Measurements from ENCODE around the gene PFDN4. TPM values are rescaled to one million over a fixed set of nuclear protein-coding genes. Genes with fewer than 3 reads are reported as not detected.

PFDN4 gene
- total and polyA plus RNA-seq, 4 experiments from 2014 or later, result 15.2 to 70.7 (median 30.2) TPM

- Mint-ChIP-seq H3K27ac (peak overlapping the region; percentile 39 to 89 (median 81)), H3K36me3 (peaks cover 0 to 9% of the 10 kb centered on the region in 2 donors), H3K4me1 (peaks cover 30 to 43% (median 36%) of the 10 kb centered on the region in 4 donors), H3K9me3 (peaks cover 0 to 2% (median 0%) of the 10 kb centered on the region in 8 donors), H3K4me3 (peak overlapping the region; percentile 80 to 98 (median 88)), H3K27me3 (peaks cover 0 to 2% of the 10 kb centered on the region in 2 donors)
- Histone ChIP-seq H3K9me3 (ENCODE audit: control insufficient read depth in 1 of 2, low read length in 2 of 2) (no peaks in the 10 kb centered on the region), H3K4me3 (ENCODE audit: low read length in 2 of 2) (peak overlapping the region; percentile 92 to 96), H3K27ac (ENCODE audit: low read depth, low read length) (peak overlapping the region; percentile 92), H3K4me1 (ENCODE audit: insufficient read depth, low read length) (peaks cover 33% of the 10 kb centered on the region), H3K36me3 (ENCODE audit: insufficient read depth, low read length) (no peaks in the 10 kb centered on the region), H3K27me3 (ENCODE audit: insufficient read depth, low read length) (no peaks in the 10 kb centered on the region)
- intact Hi-C loops (cut with micrococcal nuclease), result no loop called here
- POLR2A ChIA-PET (ENCODE audit: partially characterized antibody), result interaction anchor here (0.5 to 2.4 kb wide), 8 partner anchors 9 to 670 kb away, joined by 3 to 16 read pairs (median 4); no protein-coding TSS in a partner anchor
- DNase-seq, result no peak
- CTCF ChIA-PET (ENCODE audit: partially characterized antibody), result interaction anchor here (1.8 to 2.8 kb wide), 5 partner anchors 10 to 113 kb away, joined by 4 to 21 read pairs (median 6); no protein-coding TSS in a partner anchor
Observed at GRCh38 chr20:54208548-54209176, 775 bp downstream of the PFDN4 start.

- peak overlapping the region in 4 of 7 donors; percentile 12 to 89 (median 62) for H3K27ac Mint-ChIP-seq
- H3K27me3 Mint-ChIP-seq, result peaks cover 0 to 2% of the 10 kb centered on the region in 2 donors
- peaks cover 31 to 43% (median 36%) of the 10 kb centered on the region in 4 donors for H3K4me1 Mint-ChIP-seq
- no peaks in the 10 kb centered on the region for H3K27me3 ChIP-seq (ENCODE audit: insufficient read depth, low read length)
- H3K9me3 ChIP-seq (ENCODE audit: control insufficient read depth in 1 of 2, low read length in 2 of 2), result no peaks in the 10 kb centered on the region
- peak overlapping the region; percentile 92 for H3K27ac ChIP-seq (ENCODE audit: low read depth, low read length)
- no peaks in the 10 kb centered on the region for H3K36me3 ChIP-seq (ENCODE audit: insufficient read depth, low read length)
- peak overlapping the region in 1 of 2 donors; percentile 92 for H3K4me3 ChIP-seq (ENCODE audit: low read length in 2 of 2)
- ChIA-PET POLR2A (ENCODE audit: partially characterized antibody) (interaction anchor here (2.4 kb wide), 1 partner anchor 14 kb away, joined by 16 read pairs; no protein-coding TSS in a partner anchor), CTCF (ENCODE audit: partially characterized antibody) (interaction anchor here (1.8 to 2.8 kb wide), 5 partner anchors 10 to 114 kb away, joined by 4 to 21 read pairs (median 6); no protein-coding TSS in a partner anchor)
- peak overlapping the region; percentile 80 to 98 (median 88) for H3K4me3 Mint-ChIP-seq
- DNase-seq, result no peak
- peaks cover 33% of the 10 kb centered on the region for H3K4me1 ChIP-seq (ENCODE audit: insufficient read depth, low read length)
- peaks cover 0 to 13% of the 10 kb centered on the region in 2 donors for H3K36me3 Mint-ChIP-seq
- intact Hi-C loops (cut with micrococcal nuclease), result no loop called here
- peaks cover 0 to 2% (median 0%) of the 10 kb centered on the region in 8 donors for H3K9me3 Mint-ChIP-seq
Observed at GRCh38 chr20:54209216-54209813, 1.4 kb downstream of the PFDN4 start.

- H3K36me3 ChIP-seq (ENCODE audit: insufficient read depth, low read length), result peaks cover 5% of the 10 kb centered on the region
- Mint-ChIP-seq H3K36me3 (peaks cover 13 to 29% of the 10 kb centered on the region in 2 donors), H3K27me3 (no peaks in the 10 kb centered on the region), H3K4me1 (peaks cover 33 to 43% (median 37%) of the 10 kb centered on the region in 4 donors), H3K9me3 (peaks cover 0 to under 1% (median 0%) of the 10 kb centered on the region in 8 donors), H3K27ac (no peak overlapping the region), H3K4me3 (no peak overlapping the region)
- H3K9me3 ChIP-seq (ENCODE audit: control insufficient read depth in 1 of 2, low read length in 2 of 2), result no peaks in the 10 kb centered on the region
- no peak for DNase-seq
- H3K27ac ChIP-seq (ENCODE audit: low read depth, low read length), result no peak overlapping the region
- intact Hi-C loops (cut with micrococcal nuclease), result no loop called here
- H3K27me3 ChIP-seq (ENCODE audit: insufficient read depth, low read length), result no peaks in the 10 kb centered on the region
- CTCF ChIA-PET (ENCODE audit: partially characterized antibody), result interaction anchor here (5.8 kb wide), 1 partner anchor 12 kb away, joined by 40 read pairs; no protein-coding TSS in a partner anchor
- peaks cover 33% of the 10 kb centered on the region for H3K4me1 ChIP-seq (ENCODE audit: insufficient read depth, low read length)
- no peak overlapping the region for H3K4me3 ChIP-seq (ENCODE audit: low read length in 2 of 2)
- POLR2A ChIA-PET (ENCODE audit: partially characterized antibody), result no interaction called here
Observed at GRCh38 chr20:54212226-54212625, 4.3 kb downstream of the PFDN4 start.

DNA sequence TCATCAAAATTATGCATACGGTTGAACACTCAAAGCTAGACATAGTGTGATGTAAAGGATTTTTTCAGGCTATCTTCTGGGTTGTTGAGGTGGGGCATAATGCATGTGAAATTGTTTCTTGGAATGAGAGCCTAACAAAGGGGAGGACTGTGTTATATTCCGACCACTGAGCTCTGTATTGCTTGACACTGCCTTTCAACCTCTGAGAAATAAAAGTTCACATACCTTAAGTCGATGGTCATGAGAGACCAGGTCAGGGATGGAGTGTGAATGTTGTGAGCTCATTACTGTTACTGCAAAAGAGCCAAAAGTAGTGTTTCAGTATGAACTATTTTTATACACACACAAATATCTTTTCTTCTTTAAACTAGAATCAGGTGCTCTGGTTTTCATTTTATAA is 5.0 kb downstream of the PFDN4 start:
- POLR2A ChIA-PET (ENCODE audit: partially characterized antibody), result no interaction called here
- Histone ChIP-seq H3K36me3 (ENCODE audit: insufficient read depth, low read length) (peaks cover 5% of the 10 kb centered on the region), H3K4me3 (ENCODE audit: low read length in 2 of 2) (no peak overlapping the region), H3K9me3 (ENCODE audit: control insufficient read depth in 1 of 2, low read length in 2 of 2) (no peaks in the 10 kb centered on the region), H3K27ac (ENCODE audit: low read depth, low read length) (no peak overlapping the region), H3K27me3 (ENCODE audit: insufficient read depth, low read length) (no peaks in the 10 kb centered on the region), H3K4me1 (ENCODE audit: insufficient read depth, low read length) (peaks cover 33% of the 10 kb centered on the region)
- peaks cover 14 to 32% of the 10 kb centered on the region in 2 donors for H3K36me3 Mint-ChIP-seq
- no peaks in the 10 kb centered on the region for H3K9me3 Mint-ChIP-seq
- intact Hi-C loops (cut with micrococcal nuclease), result no loop called here
- no peaks in the 10 kb centered on the region for H3K27me3 Mint-ChIP-seq
- peaks cover 33 to 40% (median 37%) of the 10 kb centered on the region in 4 donors for H3K4me1 Mint-ChIP-seq
- DNase-seq, result no peak
- CTCF ChIA-PET (ENCODE audit: partially characterized antibody), result interaction anchor here (5.8 kb wide), 1 partner anchor 12 kb away, joined by 40 read pairs; no protein-coding TSS in a partner anchor
- no peak overlapping the region for H3K4me3 Mint-ChIP-seq
- no peak overlapping the region for H3K27ac Mint-ChIP-seq

DNA sequence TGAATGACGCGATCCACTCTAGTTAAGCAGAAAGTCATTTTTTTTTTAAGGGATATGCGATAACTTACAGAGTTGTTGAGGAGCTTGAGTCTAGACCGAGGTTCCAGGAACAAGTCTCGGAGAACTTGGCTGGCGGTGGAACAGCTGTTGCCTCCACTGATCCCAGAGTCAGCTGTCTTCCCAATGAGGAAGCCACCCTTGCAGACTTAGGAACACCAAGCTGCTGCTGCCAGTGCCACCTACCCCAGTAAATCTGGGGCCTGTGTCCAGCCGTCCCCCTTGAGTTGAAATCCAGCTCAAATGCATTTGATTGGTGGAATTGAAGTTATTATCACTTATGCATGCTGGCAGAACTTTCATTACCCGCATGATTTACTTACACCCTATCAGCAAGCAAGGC is 6.7 kb downstream of the PFDN4 start:
- Histone ChIP-seq H3K4me3 (ENCODE audit: low read length in 2 of 2) (no peak overlapping the region), H3K9me3 (ENCODE audit: control insufficient read depth in 1 of 2, low read length in 2 of 2) (no peaks in the 10 kb centered on the region), H3K4me1 (ENCODE audit: insufficient read depth, low read length) (peaks cover 21% of the 10 kb centered on the region), H3K27ac (ENCODE audit: low read depth, low read length) (no peak overlapping the region), H3K27me3 (ENCODE audit: insufficient read depth, low read length) (no peaks in the 10 kb centered on the region), H3K36me3 (ENCODE audit: insufficient read depth, low read length) (peaks cover 5% of the 10 kb centered on the region)
- Mint-ChIP-seq H3K4me1 (peaks cover 25 to 26% (median 26%) of the 10 kb centered on the region in 4 donors), H3K9me3 (no peaks in the 10 kb centered on the region), H3K36me3 (peaks cover 14 to 36% of the 10 kb centered on the region in 2 donors), H3K27me3 (no peaks in the 10 kb centered on the region), H3K4me3 (no peak overlapping the region), H3K27ac (no peak overlapping the region)
- no peak for DNase-seq
- CTCF ChIA-PET (ENCODE audit: partially characterized antibody), result interaction anchor here (1.6 to 5.8 kb wide), 3 partner anchors 8 to 14 kb away, joined by 4 to 40 read pairs (median 8); no protein-coding TSS in a partner anchor
- POLR2A ChIA-PET (ENCODE audit: partially characterized antibody), result no interaction called here
- intact Hi-C loops (cut with micrococcal nuclease), result no loop called here

DNA sequence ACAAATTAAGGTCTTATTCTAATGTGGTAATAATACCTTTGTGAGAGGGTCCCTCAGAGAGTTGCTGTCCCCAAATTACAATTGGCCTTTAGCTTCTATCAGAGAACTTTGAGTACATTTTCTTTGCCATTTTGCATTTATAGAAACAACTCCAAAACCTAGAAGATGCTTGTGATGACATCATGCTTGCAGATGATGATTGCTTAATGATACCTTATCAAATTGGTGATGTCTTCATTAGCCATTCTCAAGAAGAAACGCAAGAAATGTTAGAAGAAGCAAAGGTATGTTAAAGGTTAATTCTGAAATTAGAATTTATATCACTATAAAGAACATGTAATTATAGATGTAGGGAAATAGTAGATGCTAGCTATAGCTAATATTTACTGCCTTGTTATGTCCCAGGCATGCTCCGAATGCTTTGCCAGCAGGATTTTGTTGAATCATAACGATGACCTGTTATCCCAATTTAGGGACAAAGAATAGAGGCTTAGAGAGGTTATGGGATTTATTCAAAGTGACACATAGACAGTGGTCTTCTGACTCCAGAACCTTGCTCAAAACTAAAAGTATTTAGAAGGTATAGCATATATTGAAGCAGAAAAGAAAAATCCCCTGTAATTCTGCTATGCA is 7.4 kb downstream of the PFDN4 start:
- no peaks in the 10 kb centered on the region for H3K27me3 Mint-ChIP-seq
- H3K36me3 Mint-ChIP-seq, result peaks cover 14 to 36% of the 10 kb centered on the region in 2 donors
- Histone ChIP-seq H3K4me3 (ENCODE audit: low read length in 2 of 2) (no peak overlapping the region), H3K27me3 (ENCODE audit: insufficient read depth, low read length) (no peaks in the 10 kb centered on the region), H3K4me1 (ENCODE audit: insufficient read depth, low read length) (peaks cover 14% of the 10 kb centered on the region), H3K9me3 (ENCODE audit: control insufficient read depth in 1 of 2, low read length in 2 of 2) (no peaks in the 10 kb centered on the region), H3K36me3 (ENCODE audit: insufficient read depth, low read length) (peaks cover 5% of the 10 kb centered on the region), H3K27ac (ENCODE audit: low read depth, low read length) (no peak overlapping the region)
- H3K4me1 Mint-ChIP-seq, result peaks cover 18 to 19% (median 19%) of the 10 kb centered on the region in 4 donors
- H3K27ac Mint-ChIP-seq, result no peak overlapping the region
- no peaks in the 10 kb centered on the region for H3K9me3 Mint-ChIP-seq
- intact Hi-C loops (cut with micrococcal nuclease), result no loop called here
- CTCF ChIA-PET (ENCODE audit: partially characterized antibody), result interaction anchor here (1.6 to 5.8 kb wide), 3 partner anchors 8 to 15 kb away, joined by 4 to 40 read pairs (median 8); no protein-coding TSS in a partner anchor
- H3K4me3 Mint-ChIP-seq, result no peak overlapping the region
- DNase-seq, result no peak
- POLR2A ChIA-PET (ENCODE audit: partially characterized antibody), result no interaction called here

GRCh38 chr20:54217762-54218161 is 9.9 kb downstream of the PFDN4 start:
- no peak overlapping the region for H3K4me3 Mint-ChIP-seq
- no peak for DNase-seq
- Histone ChIP-seq H3K4me1 (ENCODE audit: insufficient read depth, low read length) (peaks cover 16% of the 10 kb centered on the region), H3K27ac (ENCODE audit: low read depth, low read length) (no peak overlapping the region), H3K4me3 (ENCODE audit: low read length in 2 of 2) (no peak overlapping the region), H3K27me3 (ENCODE audit: insufficient read depth, low read length) (no peaks in the 10 kb centered on the region), H3K36me3 (ENCODE audit: insufficient read depth, low read length) (peaks cover 5% of the 10 kb centered on the region), H3K9me3 (ENCODE audit: control insufficient read depth in 1 of 2, low read length in 2 of 2) (no peaks in the 10 kb centered on the region)
- intact Hi-C loops (cut with micrococcal nuclease), result no loop called here
- no peaks in the 10 kb centered on the region for H3K27me3 Mint-ChIP-seq
- no peaks in the 10 kb centered on the region for H3K9me3 Mint-ChIP-seq
- ChIA-PET CTCF (ENCODE audit: partially characterized antibody) (no interaction called here), POLR2A (ENCODE audit: partially characterized antibody) (no interaction called here)
- no peak overlapping the region for H3K27ac Mint-ChIP-seq
- H3K36me3 Mint-ChIP-seq, result peaks cover 14 to 36% of the 10 kb centered on the region in 2 donors
- H3K4me1 Mint-ChIP-seq, result peaks cover 15 to 29% (median 21%) of the 10 kb centered on the region in 4 donors

Measured in CD4-positive, alpha-beta memory T cell (primary cell).